Measurements from ENCODE around the gene CTU2.

Gene CTU2

GRCh38 chr16:88760424-88761142 is 54.3 kb downstream of the CTU2 start:
- no peak for DNase-seq (ENCODE audit: low spot score)

- DNase-seq (ENCODE audit: low spot score), result no peak
Measured at GRCh38 chr16:88761143-88761534, 54.8 kb downstream of the CTU2 start.

GRCh38 chr16:88761830-88762229 is 55.5 kb downstream of the CTU2 start:
- DNase-seq (ENCODE audit: low spot score), result no peak

- no peak for DNase-seq (ENCODE audit: low spot score)
Measured at GRCh38 chr16:88762258-88762870, 56.1 kb downstream of the CTU2 start.

- DNase-seq (ENCODE audit: low spot score), result no peak
Measured at GRCh38 chr16:88762941-88763340, 56.6 kb downstream of the CTU2 start.

- DNase-seq (ENCODE audit: low spot score), result no peak
Measured at GRCh38 chr16:88763502-88764053, 57.3 kb downstream of the CTU2 start.

GRCh38 chr16:88764080-88764479 is 57.8 kb downstream of the CTU2 start:
- no peak for DNase-seq (ENCODE audit: low spot score)

- DNase-seq (ENCODE audit: low spot score), result no peak
Measured at GRCh38 chr16:88764913-88765349, 58.6 kb downstream of the CTU2 start.
